GM19452 (cell line): ENCODE measurements around the gene TRIM23.
A peak's percentile ranks its signal among the peaks of the same experiment; 100 is the strongest.
"Not testable (repeated sequence)": the region's sequence is repeated elsewhere in the genome, so short reads cannot be mapped to it uniquely, and the experiment has no call there.

Experiments
- ATAC-seq: cut with Tn5 transposase; IDR thresholded peaks from one replicate; pipeline ENCODE4 v1.9.1; 2021; ENCODE audit not compliant: unreplicated experiment

TRIM23 gene

GRCh38 chr5:65624025-65624570 is at the start of gene TRIM23:
Gene TRIM23, minus strand, starts transcription at chr5:65624333. Its CDS starts 59 bp downstream, at chr5:65624274.
- ATAC-seq: peak; percentile 94

- ATAC-seq: no peak
Measured at GRCh38 chr5:65672796-65673195, 48.7 kb upstream of the TRIM23 start.

GRCh38 chr5:65668696-65669095 is 44.6 kb upstream of the TRIM23 start:
- ATAC-seq: no peak

- ATAC-seq: no peak
Measured at GRCh38 chr5:65663804-65664521, 39.8 kb upstream of the TRIM23 start.

GRCh38 chr5:65654713-65655112 is 30.6 kb upstream of the TRIM23 start:
- ATAC-seq: no peak

- no peak for ATAC-seq
Measured at GRCh38 chr5:65651144-65651543, 27.0 kb upstream of the TRIM23 start.

GRCh38 chr5:65647941-65648340 is 23.8 kb upstream of the TRIM23 start:
- ATAC-seq: no peak

- no peak for ATAC-seq
Measured at GRCh38 chr5:65646938-65647337, 22.8 kb upstream of the TRIM23 start.

- no peak for ATAC-seq
Measured at GRCh38 chr5:65640240-65640639, 16.1 kb upstream of the TRIM23 start.

GRCh38 chr5:65630981-65631380 is 6.8 kb upstream of the TRIM23 start:
- ATAC-seq: no peak

- no peak for ATAC-seq
Measured at GRCh38 chr5:65625743-65626142, 1.6 kb upstream of the TRIM23 start.

GRCh38 chr5:65624571-65625555 is 730 bp upstream of the TRIM23 start, which contains the start of the genes SHLD3 and TRAPPC13:
Gene SHLD3, plus strand, starts transcription at chr5:65625027. Its CDS starts 4,561 bp downstream, at chr5:65629588.
Gene TRAPPC13, plus strand, starts transcription at chr5:65625027. Its CDS starts 34 bp downstream, at chr5:65625061.
- peak; percentile 67 for ATAC-seq

GRCh38 chr5:65623482-65623881 is 651 bp downstream of the TRIM23 start:
- ATAC-seq: no peak

- not testable (repeated sequence) for ATAC-seq
Measured at GRCh38 chr5:65621961-65622360, 2.2 kb downstream of the TRIM23 start.

- no peak for ATAC-seq
Measured at GRCh38 chr5:65620021-65620420, 4.1 kb downstream of the TRIM23 start.

- no peak for ATAC-seq
Measured at GRCh38 chr5:65612298-65612907, 11.7 kb downstream of the TRIM23 start.

- no peak for ATAC-seq
Measured at GRCh38 chr5:65611524-65611923, 12.6 kb downstream of the TRIM23 start.

- ATAC-seq: not testable (repeated sequence)
Measured at GRCh38 chr5:65601761-65602160, 22.4 kb downstream of the TRIM23 start.

GRCh38 chr5:65588694-65589093 is 35.4 kb downstream of the TRIM23 start:
- ATAC-seq: no peak

GRCh38 chr5:65577141-65577540 is 47.0 kb downstream of the TRIM23 start:
- ATAC-seq: no peak
